GM21367 (cell line): ENCODE data around the gene ARF1.
"Not testable (repeated sequence)": the region's sequence is repeated elsewhere in the genome, so short reads cannot be mapped to it uniquely, and the experiment has no call there.

Source experiments
- ATAC-seq: cut with Tn5 transposase; IDR thresholded peaks from one replicate; pipeline ENCODE4 v1.9.1; 2021; ENCODE audit not compliant: unreplicated experiment

Gene ARF1

DNA sequence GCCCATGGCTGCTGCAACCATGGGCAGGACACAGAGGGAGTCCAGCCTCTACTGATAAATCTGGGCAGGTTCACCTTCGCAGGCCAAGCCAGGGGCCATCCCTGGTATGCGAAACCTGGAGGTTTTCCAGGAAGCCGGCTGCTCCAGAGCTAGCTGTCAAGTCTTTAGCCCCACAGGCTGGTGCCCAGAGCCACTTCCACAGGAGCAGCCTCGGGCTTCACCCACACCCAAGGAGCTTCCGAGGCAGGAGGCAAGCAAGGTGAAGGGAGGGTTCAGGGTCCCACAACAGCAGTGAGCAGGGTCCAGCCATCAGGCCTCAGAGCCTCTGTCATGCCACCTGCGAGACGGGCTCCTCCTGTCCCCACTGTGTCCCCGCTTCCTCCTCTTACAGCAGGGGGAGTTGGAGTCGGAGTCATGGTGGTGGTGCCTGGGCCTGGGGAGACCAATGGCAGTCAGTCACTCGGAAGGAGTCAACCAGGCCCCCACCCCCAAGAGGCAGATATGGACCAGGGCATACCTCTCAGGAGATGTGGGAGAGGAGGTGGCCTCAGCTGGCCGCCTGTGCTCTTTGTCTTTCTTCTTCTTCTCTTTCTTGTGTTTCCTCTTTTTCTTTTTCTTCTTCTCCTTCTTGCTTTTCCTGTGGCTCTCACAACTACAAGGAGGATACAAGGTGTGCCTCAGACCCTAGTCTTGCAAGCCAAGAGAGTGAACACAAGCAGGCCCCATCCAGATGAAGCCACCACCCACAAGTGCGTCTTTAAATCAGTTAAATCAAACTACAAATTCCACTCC is 18.5 kb downstream of the ARF1 start:
- no peak for ATAC-seq

DNA sequence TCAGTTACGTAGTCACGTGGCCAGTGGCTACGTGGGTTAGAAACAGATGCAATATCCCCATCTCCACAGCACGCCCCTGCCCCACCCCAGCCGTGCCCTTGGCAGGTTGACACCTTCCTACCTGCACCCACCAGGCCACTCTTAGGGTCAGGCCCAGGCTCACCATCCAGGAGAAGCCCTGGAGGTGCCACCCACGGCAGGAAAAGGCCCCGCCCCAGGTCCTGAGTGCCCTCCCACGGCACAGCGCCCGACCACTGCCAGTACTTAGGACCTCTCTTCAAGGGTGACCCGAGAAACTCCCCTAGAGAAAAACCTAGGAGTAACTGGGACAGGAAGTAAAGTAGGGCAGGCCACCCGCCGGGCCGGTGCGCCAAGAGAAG is 19.1 kb downstream of the ARF1 start:
- no peak for ATAC-seq

DNA sequence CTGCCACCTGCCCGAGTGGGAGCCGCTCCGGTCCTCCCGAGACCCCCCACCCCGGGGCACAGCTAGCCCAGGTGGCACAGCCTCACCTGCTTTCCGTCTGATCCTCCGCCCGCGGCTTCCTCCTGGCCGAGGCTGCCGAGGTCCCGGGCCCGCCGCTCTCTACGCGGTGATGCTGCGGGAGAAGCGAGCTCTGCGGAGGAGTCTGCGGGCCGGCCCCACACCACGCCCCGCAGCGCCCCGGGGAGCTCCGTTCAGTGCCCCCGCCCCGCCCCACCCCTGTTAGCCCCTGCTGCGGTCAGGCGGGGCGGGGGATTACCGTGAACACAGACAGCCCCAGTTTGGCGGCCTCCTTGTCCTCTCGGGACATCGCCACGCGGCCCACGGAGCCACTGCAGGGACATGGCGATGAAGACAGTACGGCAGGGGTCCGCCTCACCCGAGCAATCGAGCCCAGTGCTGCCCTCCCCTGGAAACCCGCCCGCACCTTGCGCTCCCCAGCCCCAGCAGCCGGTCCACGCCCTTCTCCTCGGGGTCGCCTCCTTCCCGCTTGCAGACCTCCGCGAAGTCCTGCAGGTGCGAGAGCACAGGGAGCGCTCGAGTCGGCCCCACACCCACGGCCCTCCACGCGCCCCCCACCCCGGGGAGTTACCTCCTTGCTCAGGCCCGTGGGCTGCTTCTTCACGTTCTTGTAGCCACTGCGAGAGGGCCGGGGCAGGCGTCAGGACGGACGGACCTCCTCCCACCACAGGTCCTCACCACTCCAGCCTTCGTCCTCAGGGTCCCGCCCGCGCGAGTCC is 19.7 kb downstream of the ARF1 start:
- ATAC-seq: peak; percentile 30

DNA sequence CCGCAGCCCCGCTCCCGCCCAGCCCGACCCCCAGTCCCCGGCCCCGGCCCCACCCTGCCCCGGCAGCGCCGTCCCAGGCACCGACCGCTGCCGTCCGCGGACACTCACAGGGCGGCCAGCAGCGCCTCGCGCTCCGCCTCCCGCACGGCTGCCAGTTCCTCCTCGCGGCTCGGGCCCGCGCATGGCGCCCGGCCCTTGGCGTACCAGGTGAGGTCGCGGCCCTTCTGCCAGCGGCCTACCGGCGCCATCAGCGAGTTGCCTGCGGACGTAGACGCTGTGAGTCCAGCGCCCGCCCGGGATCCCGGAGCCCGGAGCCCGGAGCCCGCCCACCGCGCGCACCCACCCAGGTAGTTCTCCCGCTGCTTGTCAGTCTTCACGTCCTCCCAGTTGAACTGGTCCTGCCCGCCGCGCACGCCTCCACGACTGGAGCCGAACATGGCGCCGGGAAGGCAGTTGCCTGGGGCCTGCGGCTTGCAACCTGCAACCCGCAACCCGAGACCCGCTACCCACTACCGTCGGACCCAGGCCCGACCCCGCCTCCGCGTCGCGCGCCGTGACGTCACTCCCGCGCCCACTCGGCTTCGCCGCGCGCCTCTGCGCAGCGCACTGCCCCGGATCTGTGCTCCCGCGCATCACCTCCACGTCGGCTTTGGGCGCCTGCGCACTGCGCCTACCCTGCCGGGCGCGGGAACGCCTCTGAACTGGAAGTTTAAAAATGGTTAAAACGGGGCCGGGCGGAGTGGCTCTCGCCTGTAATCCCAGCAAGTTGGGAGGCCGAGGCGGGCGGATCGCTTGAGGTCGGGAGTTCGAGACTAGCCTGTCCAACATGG is 20.5 kb downstream of the ARF1 start, which contains the start of gene C1orf35:
Gene C1orf35 (minus strand): TSS at position 535 of the 830 bp plus-strand sequence. CDS start 98 bp downstream, at position 437.
- peak; percentile 62 for ATAC-seq

DNA sequence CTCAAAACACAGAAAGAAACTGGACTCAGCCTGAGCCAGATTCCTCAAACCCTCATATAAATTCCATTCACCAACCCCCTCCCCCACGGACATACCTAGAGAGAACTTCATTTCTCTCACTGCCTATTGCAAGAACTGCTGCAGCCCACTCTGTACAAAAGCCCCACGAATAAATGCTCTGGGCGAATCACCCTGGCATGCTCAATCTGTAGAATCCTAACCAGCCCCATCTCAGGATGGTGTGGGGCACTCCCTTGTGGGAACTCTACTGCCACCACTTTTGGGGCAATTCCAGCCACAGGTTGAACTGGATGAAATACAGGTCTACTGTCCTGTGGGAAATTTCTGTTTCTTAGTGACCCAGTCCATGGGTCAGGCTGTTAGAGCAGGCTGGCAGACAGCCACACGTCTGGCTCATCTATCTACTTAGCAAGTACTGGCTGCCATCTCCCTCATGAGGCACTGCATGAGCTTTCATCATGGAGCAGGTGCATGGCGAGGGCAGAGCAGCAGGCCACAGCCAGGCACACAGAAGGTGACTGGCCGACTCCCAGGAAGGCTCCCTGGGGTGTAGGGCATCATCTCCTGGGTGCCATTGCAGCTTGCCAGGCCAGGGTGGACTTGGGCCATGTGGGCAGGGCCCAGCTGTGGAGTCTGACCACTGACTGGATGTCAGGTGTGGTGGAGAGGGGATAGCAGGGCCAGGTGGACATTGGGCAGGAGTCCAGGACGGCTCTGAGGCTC is 22.2 kb downstream of the ARF1 start:
- no peak for ATAC-seq

DNA sequence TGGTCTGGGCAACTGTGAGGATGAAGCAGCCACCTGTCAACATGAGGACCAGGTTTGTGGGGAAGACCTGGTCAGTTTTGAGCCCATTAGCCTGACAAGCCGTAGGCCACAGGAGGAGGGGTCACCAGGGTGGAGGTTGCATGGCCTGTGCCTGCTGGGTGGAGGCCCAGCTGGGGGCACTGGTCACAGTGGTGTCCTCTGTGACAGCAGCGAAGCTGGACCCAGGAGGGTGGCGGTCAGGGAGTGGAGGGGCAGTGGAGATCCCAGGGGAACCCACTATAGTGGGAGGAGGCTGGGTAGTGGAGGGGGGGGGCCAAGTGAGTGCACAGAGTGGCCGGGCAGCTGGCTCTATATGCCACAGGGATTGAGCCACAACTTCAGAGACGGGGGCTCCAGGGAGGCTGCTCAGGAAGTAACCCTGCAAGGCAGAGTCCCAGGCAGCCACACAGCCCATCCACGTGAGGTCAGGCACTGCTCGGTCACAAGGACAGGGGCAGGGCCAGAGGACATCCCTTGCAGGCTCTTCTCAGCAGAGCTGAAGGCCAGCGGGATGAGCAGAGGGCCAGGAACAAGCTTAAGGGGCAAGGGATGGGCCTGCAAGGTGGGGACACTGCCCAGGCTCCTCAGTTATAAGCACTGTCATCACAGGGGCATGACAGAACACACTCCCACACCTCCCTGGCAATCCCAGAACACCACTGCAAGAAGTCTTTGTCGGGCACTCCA is 22.9 kb downstream of the ARF1 start:
- ATAC-seq: no peak

DNA sequence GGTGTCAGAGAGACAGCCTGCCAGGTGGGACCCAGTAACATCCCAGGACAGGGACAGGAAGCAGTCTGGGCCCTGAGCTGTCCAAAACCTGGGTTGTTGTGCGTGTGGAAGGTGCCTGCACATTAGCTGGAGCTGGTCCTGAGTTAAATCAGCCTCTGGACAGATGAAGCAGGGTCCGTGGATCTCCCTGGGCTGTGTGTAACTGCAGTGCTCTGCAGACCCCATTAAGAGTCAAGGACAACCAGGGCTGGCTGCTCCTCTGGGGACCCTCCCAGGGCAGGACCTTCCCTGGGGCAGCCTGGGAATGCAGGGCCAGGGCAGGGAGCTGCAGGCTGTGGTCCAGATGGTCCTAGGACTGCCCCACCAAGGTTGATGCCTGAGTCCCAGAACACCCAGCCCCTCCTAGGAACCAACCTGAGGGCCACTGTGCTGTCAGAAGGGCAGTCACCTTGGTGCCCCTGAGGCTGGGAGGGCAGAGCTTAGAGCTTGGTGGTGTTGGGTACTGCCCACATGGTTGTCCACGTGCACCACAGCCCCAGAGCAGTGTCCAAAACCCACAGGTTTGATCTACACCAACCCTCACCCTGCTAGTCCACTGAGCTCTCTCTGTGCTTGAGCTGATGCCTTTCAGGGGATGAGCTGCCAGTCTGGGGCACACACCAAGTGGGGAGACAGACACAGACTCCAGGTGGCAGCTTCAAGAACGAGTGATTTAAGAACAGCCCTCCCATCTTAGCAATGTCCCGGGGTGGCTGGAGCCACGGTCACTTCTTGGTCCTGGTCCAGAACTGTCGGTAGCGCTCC is 23.7 kb downstream of the ARF1 start:
- no peak for ATAC-seq

DNA sequence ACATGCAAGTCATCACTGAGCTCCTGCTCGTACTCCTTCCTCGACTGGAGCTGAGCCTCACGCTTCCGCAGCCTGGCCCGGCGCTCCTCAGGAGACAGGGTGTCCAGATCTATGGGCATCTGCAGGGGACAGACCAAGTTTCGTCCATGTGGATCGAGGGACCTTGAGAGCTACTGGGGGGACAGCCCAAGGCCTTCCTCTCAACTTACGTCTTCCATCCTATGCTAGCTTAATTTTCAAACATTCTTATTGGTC is 24.2 kb downstream of the ARF1 start:
- no peak for ATAC-seq

DNA sequence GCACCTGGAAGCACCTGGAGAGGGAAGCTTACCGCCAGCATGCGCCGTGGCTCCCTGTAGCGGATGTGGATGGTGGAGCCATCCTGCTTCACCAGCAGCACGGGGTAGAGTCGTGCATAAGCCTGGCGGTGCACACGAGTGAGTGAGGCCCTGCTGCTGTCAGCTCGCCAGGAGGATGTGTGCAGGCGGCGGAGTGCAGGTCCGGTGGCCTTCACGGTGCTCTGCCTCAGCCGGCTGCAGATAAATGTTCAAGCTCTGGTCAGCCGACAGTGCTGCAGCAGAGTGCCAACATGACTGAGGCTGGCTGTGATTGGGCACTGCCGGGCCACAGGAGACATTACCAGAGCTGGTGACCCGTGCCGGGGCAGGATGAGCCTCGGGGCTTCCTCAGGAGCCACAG is 25.1 kb downstream of the ARF1 start:
- no peak for ATAC-seq

DNA sequence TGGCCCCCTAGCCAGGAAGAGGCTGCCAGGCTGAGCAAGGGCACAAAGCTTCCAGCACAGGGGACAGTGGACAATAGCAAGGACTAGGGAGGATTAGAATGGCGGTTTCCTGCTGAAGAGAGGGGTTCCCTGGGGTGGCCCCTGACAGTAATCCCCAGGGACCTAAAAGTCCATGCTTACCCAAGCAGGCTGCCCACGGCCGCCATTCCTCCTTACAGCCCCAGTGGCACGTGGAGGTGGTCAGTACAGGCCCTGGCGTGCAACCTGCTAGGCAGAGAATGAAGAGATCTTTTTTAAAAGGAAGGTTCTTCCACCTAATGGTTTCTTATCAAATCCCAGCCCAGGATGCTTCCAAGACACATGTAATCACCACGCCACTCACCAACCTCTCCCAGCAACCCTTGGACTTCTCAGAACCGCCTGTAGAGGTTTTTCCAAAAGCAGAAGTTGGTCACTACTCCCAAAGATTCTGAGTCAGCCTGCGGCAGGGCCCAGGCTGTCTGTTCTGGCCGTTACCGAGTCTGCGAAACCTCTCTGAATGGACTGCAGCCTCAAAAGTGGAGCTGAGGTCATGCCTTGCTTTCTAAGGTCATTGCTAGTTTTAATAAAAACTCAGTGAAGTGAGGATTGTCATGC is 25.7 kb downstream of the ARF1 start:
- no peak for ATAC-seq

DNA sequence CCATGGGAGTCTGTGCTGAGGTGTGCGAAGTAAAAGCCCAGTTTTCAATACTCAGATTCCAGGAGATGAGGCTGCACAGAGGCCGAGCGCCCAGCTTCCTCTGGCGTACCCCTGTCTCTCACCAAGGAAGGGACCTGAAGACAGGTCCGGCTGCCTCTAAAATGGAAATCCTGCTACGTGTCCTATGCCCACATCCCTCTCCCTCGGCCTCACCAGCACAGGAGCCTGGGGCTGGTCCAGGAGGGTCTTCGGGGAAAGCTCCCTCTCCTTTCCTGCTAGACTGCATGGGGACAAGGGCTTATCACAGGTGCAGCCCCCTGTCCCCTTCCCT is 26.2 kb downstream of the ARF1 start:
- no peak for ATAC-seq

DNA sequence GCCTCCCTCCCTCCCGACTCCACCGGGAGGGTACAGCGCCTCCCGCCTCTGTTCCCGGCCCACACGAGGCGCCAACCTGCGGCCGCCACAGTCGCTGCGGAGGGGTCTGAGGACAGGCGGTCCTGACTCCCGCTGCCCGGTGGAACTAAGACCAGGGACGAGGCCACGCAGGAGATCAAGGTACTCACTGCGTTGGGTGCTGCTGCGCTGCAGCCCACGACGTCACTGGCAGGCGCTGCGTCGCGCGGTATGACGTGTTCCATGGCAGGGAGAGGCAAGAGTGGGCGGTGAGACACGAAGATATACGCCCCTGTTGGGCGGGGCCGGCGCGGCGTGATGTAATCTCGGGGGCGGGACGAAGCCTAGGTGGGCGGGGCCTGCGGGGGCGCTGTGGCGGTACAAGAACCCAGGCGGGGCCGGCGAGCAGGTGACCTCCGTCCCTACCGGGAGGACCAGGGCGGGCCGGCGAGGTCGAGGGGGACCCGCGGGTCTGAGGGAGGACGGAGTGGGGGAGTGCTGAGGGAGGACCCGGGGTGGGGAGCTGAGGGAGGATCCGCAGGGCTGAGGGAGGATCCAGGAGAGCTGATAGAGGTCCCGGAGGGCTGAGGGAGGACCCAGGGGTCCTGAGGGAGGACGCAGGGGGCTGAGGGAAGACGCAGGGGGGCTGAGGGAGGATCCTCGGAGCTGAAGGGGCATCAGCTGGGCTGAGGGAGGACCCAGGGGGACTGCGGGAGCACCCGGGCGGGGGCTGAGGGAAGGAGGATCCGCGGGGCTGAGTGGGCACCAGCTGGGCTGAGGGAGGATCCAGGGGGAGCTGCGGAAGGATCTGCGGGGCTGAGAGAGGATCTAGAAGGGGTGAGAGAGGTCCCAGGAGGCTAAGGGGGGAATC is 26.8 kb downstream of the ARF1 start, which contains the start of gene MRPL55:
Gene MRPL55 (minus strand): TSS at position 227 of the 889 bp plus-strand sequence. CDS start 1,039 bp downstream, outside the sequence.
- peak; percentile 85 for ATAC-seq

DNA sequence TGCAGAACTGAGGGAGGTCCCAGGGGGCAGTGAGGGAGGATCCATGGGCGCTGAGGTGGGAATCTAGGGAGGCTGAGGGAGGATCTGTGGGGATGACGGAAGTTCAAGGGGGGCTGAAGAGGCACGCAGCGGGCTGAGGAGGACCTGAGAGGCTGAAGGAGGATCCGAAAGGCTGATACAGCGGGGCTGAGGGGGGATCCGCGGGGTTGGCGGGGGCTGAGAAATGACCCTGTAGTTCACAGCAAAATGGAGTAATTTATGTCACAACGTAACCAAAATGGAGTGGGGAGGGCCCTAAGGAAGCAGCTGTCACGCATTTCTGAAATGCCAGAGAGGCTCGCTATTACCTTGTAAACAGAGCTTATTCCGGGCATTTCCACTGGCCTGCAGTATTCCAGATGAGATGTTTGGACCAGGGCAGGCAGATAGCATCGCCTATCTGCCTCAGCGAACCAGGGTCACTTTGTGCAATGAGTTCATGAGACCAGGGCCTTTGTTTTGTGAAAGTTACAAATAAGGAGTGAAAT is 27.5 kb downstream of the ARF1 start:
- ATAC-seq: peak; percentile 5

DNA sequence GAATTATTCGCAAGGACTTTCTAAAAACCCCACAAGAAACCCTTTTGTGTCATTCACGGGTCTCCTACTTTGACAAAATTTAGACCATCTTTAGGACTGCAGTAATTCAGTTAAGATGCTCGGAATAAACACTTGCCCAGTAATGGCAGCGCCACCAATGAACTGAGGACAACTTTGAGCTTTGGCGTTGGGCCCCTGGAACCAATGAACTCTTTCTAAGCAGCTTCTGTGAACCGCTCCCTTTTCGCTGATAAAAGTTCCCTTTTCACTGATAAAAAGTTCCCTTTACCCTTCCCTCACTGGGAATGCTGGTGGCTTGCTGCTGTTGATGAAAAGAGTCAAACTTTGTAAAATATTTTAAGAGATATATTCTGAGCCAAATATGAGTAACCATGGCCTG is 28.0 kb downstream of the ARF1 start:
- no peak for ATAC-seq

DNA sequence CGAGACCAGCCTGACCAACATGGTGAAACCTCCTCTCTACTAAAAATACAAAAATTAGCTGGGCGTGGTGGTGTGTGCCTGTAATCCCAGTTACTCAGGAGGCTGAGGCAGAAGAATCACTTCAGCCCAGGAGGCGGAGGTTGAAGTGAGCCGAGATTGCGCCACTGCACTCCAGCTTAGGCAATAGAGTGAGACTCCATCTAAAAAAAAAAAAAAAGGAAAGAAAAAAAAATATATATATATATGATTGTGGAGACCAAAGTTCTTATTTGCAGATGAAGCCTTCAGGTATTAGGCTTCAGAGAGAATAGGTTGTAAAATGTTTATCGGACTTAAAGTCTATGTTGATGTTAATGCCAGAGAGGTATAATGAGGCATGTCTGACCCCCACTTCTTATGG is 28.8 kb downstream of the ARF1 start:
- ATAC-seq: not testable (repeated sequence)

DNA sequence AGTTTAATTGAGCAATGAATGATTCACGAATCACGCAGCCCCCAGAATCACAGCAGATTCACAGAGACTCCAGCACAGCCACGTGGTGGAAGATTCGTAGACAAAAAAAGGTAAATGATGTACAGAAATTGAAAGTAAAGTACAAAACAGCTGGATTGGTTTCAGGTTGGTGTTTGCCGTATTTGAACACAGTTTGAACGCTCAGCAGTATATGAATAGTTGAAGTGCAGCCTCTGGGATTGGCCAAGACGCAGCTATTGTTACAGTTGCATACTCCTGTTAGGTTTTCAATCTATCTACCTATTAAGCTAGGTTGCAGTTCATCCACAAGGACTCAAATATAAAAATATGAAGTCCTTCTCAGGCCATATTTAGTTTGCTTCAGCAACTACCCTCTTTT is 29.7 kb downstream of the ARF1 start:
- no peak for ATAC-seq

DNA sequence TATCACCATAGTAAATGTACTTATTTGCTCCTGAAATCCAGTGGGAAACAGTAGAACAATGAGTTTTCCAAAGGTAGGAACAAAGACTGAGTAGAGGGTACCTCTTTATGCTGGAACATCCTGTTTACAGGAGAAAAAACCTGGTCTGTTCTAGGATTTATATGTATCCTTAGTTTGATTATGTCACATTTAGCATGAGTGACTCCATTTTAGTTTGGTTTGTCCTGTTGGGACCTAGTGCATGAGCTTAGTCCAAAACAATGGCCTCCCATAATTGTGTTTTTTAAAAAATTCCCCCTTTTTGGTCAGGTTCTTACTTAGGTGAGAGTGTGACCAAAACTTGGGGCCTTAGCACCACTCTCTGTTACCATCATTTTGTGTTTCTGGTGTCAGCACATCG is 30.1 kb downstream of the ARF1 start:
- ATAC-seq: no peak

DNA sequence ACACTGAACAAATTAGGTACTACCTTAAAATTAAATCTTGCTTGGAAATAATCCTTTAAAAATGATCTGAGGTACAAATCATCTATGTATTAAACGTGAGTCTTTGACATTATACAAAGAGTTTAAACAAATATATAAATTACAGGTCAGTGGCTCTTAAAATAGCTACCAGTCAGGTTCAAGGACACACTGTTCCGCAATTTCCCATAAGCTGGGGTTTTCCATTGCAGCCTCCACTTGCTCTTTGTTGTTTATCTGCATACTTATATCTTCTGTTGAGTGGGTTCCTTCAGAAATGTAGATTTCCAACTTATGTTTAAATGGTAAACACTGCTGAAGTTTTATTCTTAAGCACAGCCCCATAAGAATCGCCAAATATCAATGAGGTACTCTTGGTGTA is 32.3 kb downstream of the ARF1 start:
- ATAC-seq: no peak
